Mammary microvascular endothelial cell (primary cell): Measurements from ENCODE around the gene JADE2. TPM values are rescaled to one million over a fixed set of nuclear protein-coding genes. Genes with fewer than 3 reads are reported as not detected.

Source experiments
- total RNA-seq: library from RNA; depleted of rRNA; stranded (reverse); fragments of >200 nt; gene quantifications from 2 replicates; pipeline ENCODE4 v1.2.3, GENCODE V29; 2015

The JADE2 gene
- 25.6 and 26.4 TPM in 2 replicates for total RNA-seq

DNA sequence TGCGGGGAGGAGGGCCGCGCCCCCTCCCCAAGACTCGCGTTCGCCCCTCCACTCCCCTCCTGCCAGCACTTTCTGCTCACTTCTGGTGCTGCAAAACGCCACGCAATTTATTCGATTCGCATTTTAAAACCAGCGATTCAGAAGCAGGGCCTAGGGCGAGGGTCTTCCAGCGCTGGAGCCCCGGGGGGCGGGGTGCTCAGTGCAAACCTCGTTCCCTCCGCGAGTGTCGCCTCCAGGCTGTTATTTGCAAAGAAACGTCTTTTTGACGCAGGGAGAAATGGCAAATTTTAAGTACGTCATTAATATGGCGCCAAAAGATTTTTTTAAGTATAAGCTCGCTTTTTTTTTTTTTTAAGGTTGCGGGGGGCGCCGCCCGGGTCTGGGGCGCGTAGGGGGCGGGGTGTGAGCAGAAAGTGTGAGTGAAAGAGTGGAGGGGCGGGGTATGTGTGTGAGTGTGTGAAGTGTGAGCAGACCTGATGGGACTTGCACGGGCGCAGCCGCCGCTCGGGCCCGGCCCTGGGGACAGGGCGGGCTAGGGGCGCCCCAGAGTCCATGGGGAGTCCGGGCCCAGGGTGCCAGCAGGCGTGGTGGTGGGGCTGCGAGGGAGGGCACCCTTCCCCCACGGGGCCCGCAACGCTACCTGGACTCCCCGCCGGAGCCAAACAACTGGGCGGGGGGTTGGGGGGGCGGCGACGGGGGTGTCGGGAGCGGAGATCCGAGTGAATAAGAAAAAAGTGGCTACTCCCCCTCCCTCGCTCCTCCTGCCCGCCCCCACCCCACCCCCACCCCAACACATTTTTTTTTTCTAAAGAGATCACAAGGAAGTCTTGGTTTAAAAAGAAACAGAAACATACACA is at the start of gene JADE2:
Gene JADE2 (plus strand): TSS at position 845 of the 857 bp plus-strand sequence. CDS start 10,188 bp downstream, outside the sequence.

Other genes starting within 250 kb of the JADE2 start
- 0.40 TPM in 1 of 2 replicates, not detected in the other for gene CDKL3, start 158.5 kb upstream of the JADE2 start, total RNA-seq
- gene UBE2B, start 154.1 kb upstream of the JADE2 start, total RNA-seq, result 33.5 and 37.2 TPM in 2 replicates
- gene CDKN2AIPNL, start 113.8 kb upstream of the JADE2 start, total RNA-seq, result 38.6 and 47.3 TPM in 2 replicates
- gene SAR1B, start 107.2 kb downstream of the JADE2 start, total RNA-seq, result 29.3 and 35.1 TPM in 2 replicates
- gene SEC24A, start 123.1 kb downstream of the JADE2 start, total RNA-seq, result 15.7 and 15.9 TPM in 2 replicates
- 18.3 and 21.9 TPM in 2 replicates for gene CAMLG, start 212.9 kb downstream of the JADE2 start, total RNA-seq
- gene DDX46, start 233.1 kb downstream of the JADE2 start, total RNA-seq, result 21.4 and 30.4 TPM in 2 replicates